Activated CD8-positive, alpha-beta memory T cell treated with anti-CD3 and anti-CD28 coated beads, Interleukin-2, amount 50 U/mL, for 1 hour (primary cell): ENCODE data around the gene MEIS3.

Experiments used
- DNase-seq: peaks from one replicate; pipeline ENCODE4 v3.0.0-alpha.2; 2020; ENCODE audit errors: extremely low read depth

Gene MEIS3

DNA sequence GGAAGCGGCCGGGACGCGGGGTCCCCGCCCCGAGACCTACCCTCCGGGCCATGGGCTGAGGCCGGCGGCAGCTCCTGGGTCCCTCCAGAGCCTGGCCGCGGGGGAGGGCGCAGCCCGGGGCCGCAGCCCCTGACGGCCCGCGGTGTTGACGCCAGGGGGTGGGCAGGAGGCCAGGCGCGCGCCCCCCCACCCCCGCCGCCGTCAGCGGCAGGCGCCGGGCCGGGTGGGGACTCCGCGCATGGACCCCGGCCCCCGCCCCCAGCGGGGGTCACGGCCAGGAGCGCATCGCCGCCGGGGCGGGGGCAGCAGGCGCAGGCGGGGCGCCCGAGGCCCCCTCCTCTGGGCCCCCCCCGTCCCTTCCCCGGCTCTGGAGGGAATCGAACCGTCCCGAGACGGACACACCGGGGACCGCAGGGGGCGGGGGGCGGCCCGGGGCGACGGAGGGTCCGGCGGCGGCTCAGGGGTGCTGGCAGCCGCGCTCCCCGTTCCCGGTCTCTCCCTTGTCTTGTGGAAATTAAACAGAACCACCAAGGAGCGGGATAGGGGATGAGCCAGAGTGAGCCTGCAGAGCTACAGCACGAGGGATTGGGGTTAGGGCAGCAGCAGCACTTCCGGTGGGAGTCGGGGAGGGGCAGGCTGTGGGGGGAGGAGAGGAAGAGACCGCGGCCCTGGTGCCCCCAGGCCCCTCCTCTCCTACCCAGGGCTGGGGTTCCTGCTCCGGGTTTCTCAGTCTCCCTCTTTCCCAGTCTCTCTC lies at the start of gene MEIS3:
TSS of gene MEIS3 (minus strand) at position 498 of the 754 bp plus-strand sequence. CDS start at position 52, 446 bp downstream.
- DNase-seq: no peak

DNA sequence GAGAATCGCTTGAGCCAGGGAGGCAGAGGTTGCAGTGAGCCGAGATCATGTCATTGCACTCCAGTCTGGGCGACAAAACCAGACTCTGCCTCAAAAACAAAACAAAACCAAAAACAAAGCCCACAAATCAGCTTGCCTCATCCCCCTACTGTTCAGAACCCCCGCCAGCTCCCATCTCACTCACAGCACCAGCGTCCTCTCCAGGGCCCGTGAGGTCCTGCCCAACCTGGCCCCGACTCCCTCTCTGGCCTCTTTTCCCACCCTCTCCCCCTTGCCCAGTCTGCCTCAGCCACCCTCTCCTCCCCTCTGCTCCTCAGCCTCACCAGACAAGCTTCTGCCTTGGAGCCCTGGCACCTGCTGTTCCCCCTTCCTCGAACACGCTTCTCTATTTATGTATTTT lies 48.6 kb upstream of the MEIS3 start:
- DNase-seq: no peak

DNA sequence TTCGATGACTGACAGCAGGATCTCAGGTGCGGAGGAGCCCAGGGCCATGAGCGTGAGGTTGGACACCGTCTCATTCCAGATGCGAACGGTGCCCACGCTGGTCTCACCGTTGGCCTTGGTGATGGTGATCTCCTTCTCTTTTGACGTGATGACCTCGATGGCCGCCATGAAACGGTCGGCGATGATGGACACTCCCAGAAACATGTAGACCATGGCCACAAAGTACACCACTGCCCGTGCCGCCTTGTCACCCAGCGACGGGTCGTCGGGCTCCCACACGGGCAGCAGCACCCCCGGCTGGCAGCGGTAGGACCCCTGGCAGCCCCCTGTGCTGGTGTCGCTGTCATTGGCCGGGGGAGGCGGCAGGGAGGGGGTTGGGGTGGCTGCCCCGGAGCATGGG lies 46.6 kb upstream of the MEIS3 start:
- DNase-seq: no peak

DNA sequence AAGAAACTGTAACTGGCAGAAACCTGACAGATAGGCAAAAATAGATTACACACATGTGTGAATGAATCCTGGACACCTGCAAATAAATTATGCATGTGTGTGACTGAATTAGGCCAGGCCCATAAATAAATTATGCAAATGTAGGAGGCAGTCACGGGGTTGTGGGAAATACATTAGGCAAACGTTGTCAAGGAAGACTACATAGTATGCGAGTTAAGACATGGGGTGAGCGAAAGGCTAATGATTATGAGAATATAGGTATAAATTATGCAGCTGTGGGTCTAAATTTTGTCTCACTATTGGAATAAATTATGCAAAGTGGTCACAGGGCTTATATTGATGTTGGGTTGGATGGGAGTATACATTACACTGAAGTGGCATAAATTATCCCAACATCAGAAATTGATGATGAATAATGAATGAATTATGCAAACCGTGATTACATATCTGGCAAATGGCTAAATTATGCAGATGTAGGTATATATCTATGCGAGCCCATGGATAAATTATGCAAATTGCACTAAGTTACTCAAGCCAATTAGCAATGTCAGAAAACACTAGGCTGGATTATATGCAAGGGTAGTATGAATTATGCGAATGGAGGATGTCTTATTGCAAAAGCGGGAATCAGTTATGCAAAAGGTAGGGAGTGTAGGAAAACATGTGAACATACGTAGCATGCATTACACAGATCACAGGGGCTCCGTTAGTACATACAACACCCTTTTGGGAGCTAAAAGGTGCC lies 45.5 kb upstream of the MEIS3 start:
- DNase-seq: no peak

DNA sequence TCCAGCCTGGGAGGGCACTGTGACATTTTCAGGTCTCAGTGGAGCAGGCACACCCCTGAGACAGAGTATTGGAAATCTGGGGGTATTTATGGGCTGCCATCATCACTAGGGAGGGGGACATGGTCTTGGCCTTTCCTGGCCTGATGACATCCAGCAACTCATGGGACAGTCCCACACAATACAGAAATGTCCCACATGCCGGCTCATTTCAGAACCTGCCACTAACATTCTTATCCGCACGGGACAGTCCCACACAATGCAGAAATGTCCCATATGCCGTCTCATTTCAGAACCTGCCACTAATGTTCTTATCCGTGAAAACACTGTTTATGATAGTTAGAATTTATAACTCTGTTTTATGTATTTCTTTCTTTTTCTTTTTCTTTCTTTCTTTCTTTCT lies 42.5 kb upstream of the MEIS3 start:
- DNase-seq: no peak

DNA sequence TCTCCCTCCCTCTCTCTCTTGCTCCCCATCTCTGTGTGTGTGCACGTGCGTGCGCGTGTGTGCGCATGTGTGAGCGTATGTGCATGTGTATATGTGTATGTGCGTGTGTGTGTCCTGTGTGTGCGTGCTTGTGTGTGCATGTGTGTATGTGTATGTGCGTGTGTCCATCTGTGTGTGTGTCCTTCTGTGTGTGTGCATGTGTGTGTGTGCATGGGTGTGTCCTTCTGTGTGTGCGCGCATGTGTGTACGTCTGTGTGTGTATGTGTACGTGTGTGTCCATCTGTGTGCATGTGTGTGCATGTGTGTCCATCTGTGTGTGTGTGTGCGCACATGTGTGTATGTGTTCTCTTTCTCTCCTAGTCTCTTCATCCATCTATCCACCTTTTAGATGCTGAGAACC lies 40.1 kb upstream of the MEIS3 start:
- no peak for DNase-seq

DNA sequence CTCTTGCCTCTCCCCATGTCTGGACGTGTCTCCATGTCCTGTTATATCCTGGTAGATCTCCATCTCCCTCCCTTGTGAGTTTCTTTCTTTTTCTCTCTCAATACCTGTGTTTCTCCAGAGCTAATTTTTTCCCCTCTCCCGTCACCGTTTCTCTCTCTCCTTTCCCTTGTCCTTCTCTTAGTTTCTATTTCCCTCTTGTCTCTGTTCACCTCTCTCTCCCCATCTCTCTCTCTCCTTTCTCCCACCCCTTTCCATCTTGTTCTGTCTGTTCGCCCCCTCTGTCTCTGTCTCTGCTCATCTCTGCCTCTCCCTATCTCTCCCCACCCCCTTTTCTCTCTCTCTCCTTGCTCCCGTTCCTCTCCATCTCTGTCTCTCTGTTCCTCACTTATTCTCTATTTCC lies 39.3 kb upstream of the MEIS3 start:
- DNase-seq: no peak

DNA sequence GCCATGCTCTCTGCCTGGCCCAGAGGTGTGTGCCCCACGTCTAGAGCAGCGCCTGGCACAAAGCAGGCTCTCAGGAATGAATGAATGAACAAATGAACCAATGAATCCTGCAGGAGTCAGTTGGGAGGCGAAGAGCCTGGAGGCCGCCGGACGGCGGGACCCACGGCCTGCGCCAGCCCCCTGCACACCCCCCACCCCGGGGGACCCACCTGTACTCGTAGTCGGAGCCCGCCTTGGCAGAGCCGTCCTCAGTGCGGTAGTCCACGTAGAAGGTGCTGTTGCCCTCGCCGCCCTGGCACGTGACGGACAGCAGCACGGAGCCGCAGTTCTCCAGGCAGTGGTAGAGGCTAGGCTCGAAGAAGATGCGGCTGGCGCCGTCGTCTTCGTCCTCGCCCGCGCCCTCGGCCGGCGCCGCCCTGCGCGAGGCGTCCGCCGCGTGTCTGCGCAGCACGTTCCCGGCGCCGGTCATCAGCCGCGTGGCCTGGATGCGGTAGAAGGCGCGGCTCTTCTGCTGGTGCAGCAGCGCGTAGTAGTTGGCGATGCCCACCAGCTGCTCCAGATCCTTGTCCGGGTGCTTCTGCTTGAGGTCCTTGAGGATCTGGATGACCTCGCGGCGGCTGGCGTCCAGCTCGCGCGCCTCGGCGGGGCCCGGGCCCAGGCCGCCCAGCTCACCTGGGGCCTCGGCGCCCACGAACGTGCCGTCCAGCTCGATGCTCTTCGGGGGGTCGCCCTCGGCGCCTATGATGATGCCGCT lies 37.6 kb upstream of the MEIS3 start:
- no peak for DNase-seq

DNA sequence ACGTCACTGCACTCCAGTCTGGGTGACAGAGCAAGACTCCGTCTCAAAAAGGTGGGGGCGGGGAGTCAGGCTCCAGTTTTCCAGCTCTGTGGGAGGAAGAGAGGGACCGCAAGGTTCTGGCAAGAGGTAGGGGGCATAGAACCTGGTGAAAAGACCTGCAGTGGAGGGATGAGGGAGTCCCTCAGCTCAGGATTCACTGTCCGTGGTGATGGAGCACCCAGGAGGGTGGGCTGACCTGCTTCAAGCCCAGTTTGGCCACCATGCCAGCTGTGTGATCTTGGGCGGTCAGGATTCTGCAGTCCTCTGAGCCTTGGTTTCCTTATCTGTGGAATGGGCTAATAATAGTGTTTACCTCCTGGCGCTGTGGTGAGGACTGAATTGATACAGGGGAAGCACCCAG lies 31.2 kb upstream of the MEIS3 start:
- no peak for DNase-seq

DNA sequence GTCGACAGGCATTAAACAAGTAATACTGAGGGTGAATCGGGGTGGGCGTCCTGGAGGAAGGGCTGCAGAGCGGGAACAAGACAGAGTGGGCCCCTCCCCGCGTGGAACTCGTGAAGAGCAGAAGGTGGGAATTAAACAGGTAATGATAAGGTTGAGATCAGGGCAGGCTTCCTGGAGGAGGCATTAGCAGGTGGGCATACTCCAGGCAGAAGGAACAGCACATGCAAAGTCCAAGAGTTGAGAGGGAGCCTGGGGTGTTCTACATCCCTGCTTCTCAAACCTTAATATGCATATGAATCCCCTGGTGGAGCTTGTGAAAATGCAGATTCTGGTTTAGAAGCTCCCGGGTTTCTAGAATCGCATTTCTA lies 29.0 kb upstream of the MEIS3 start:
- no peak for DNase-seq

DNA sequence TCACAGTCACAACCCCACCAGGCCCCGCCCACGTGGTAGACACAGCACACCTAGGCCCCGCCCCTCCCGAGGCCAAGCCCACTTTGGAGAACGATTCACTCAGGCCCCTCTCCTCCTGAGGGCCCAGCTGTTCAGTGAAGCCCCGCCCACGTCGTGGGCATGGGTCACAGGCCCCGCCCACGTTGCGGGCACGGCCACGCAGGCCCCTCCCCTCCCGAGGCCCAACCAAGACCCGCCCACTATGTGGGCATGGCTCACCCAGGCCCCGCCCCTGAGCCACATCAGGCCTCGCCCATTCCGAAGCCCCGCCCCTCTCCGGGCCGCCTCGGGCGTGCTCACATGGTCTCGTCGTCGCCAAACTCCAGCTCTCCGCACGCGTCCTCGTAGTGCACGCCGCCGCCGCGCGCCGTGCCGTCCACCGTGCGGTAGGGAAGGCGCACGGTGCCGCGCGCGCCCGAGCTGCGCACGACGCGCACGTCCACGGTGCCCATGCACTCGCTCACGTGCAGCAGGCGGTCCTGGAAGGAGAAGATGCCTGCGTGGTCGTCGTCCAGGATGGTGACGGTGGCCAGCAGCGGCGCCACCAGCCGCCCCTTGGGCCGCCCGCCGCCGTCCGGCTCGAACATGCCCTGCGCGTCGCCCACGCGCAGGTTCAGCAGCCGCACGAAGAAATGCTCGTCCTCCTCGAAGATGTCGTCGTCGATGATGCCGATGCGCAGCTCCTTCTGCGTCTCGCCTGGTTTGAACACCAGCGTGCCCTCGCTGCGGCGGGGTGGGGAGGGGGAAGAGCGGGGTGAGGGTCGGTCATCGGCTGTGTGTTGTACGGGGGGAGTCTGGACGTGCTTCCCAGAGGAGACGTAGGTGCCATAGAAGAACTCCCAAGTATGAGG lies 28.4 kb upstream of the MEIS3 start:
- DNase-seq: no peak

DNA sequence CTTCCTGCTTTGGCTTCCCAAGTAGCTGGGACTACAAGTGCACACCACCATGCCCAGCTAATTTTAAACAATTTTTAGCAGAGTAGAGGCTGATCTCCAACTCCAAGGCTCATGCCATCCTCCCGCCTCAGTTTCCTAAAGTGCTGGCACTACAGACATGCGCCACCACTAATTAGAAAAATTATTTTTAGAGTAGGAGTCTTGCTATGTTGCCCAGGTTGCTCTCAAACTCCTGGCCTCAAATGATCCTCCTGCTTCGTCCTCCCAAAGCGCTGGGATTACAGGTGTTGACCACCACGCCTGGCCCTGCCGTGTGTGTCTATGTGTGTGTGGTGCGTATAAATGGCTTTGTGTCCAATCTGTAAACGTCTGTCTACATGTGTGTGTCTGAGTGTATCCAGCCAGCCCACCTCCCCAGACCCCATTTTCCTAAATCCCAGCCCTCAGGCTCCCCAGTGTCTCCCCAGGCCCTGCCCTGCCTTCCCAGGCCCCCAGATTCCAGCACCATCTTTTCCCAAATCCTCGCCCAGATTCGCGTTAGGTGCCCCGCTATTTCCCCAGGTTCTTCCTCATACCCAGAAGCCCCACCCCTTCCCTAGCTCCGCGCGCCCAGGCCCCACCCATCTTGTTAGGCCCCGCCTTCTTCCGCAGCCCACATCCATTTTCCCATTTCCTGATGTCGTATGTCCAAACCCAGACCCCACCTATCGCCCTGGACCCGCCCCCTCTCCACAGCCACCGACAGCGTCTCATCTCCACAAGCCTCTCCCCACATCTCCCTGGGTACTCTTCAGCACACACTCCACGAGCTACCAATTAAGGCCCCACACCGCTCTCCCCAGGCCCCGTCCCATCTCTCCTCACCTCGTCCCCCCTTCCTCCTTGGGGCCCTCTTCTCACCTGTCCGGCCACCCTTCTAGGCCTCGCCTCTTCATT lies 27.5 kb upstream of the MEIS3 start:
- DNase-seq: no peak

DNA sequence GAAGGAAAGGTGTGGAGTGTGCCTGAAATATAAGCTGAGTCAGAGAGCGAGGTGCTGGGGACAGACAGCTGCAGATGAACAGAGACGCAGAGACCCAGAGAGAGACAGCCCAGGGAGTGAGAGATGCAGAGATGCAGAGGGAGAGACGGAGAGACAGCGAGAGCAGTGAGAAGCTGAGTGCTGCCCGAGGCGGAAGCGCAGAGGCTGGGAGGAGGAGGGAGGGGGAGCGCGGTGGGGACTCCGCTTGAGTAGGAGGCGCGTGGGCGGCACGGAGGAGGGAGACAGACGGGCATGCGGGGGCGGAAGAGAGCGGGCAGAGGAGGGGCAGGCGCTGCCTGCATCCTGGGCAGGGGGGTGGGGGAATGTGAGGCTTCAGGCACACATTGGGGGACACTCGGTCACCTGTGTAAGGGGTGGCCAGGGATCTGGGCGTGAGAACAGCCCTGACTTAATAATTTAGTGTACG lies 26.6 kb upstream of the MEIS3 start:
- DNase-seq: no peak

DNA sequence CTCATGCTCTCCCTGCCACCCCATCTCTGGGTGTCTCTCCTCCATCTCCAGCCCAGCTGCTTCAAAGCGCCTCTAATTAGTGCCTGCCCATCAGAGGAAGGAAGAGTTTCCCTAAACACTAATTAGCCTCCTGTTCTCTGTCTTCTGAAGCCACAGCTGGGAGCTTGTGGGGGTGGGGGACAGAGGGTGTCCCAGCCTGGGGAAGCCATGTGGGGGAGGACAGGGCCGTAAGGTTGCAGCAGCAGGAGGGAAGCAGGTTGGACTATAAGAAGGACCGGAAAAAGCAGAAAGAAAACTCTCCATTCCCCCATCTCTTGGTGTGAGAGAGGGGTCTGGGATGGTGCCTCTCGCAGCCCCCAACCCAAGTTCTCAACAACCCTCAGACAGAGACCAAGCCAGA lies 26.2 kb upstream of the MEIS3 start:
- no peak for DNase-seq

DNA sequence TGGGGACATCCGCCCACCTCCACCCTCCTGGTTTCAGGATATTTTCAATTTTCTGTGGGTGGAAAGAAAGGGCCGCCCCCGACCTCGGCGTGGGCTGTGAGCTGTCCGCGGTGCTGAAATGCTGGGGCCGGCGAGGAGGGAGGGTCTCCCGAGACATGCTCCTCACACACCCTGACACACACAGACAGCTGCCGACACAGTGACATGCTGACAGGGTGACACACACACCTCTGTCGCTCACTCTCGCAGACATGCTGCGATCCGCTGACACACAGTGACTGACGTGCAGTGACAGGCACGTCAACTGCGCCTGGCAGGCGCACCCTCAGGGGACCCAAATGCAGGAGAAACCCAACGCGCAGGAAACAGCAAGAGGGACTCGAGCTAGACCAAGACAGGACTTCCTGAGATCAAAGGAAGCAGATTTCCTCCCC lies 25.1 kb upstream of the MEIS3 start:
- no peak for DNase-seq

DNA sequence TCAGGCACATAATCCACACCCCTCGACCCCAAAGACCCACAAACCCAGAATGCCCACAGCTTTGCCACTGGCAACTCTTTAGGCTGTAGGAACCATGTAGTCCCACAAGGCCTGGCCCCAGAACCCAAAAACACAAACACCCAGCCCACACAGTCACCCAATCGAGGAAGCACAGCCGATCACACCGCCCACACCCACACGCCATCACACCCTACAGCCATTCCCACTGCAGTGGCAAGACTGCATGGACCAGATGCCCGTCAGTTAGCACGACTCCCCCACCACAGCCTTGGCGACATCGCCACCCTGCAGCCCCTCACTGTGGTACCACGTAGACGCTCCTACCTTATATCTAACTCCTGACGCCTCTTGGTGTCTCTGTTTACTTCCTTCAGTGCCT lies 24.0 kb upstream of the MEIS3 start:
- DNase-seq: no peak

DNA sequence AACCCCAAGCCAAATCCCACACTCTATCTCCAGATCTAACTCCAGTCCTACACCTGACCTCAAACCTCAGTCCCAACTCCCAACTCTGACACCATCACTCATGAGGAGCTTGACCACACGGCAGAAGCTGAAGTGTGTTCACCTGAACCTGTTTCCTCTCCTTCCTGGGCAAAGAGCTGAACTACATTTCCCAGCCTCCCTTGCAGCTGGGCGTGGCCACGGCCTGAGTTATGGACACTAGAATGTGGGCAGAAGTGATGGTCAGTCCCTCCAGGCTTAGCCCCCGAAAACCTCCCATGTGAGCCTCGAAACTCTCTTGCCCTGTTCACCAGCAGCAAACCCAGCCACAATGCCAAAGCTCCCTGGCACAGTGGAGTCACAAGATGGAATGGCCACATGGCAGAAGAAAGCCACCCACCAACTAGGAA lies 19.5 kb upstream of the MEIS3 start:
- no peak for DNase-seq

DNA sequence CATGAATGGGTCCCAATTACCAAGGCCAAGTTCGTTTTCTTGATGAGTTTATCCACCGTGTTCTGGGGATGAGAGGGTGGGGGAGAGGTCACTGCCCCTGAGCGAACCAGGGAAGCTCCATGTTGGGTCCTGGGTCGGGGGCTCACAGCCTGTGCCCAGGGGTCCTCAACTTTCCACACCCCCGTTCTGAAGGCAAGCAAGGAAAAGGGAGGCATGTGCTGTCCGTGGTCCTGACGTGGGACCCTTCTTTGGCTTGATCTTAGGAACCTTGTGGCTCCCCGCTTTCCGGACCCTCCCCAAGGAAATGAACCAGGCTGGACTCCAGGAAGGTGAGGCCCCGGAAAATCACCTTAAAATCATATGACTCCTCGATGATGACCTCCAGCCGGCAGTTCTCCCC lies 18.2 kb upstream of the MEIS3 start:
- DNase-seq: no peak

DNA sequence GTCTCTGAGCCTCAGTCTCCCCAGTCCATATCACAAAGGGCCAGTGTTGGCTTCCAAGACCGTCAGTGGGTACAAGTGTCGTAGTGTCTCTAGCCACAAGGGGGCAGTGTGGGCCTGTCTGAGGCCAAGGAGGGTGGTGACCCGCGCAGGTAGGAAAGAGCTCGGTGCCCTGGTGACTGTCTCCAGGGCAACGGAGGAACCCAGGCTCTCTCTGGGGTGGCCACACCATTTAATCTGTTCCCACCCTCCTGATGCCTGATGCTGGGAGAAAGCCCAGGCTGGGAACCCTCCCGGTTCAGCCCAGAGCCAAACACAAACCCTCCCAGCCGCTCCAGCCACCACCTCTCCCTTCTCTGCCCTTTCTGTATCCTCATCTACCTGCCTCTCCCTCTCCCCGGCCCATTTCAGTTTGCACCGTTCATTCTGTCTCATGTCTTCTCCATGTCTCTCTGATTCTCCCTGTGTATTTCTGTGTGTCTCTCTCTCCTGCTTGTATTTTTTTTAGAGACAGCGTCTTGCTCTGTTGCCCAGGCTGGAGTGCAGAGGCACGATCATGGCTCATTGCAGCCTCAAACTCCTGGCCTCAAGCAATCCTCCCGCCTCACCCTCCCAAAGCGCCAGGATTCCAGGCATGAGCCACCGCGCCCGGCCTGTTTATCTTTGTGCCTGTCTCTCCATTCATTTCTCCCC lies 17.5 kb upstream of the MEIS3 start:
- peak; percentile 62 for DNase-seq

DNA sequence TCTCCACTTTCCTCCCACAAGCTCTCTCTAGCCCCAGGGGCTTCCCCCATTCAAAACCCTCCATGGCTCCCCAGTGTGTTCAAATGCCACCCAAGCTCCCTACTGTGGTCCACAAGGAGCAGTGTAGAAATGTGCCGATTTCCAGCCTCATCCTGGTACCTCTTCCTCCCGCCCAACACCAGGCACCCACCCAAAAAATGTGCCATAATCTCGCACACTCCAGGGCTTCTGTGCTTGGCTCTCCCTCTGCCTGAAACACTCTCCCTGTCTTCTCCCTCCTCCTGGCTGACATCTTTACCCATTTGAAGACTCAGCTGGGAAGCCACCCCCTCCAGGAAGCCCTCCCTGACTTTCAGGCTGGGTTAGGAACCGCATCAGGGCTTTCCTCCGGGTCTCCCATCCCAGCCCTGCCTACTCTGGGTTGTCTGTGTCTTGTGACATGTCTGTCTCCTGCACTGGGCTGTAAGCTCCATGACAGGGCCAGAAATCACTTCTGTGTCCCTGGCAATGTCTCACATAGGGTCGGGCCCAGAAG lies 16.6 kb upstream of the MEIS3 start:
- DNase-seq: no peak
